GM19025 (cell line): ENCODE data around the gene DPF3.

Source experiments
- ATAC-seq: cut with Tn5 transposase; IDR thresholded peaks from one replicate; pipeline ENCODE4 v1.9.1; 2021; ENCODE audit warnings: mild to moderate bottlenecking, low read depth, moderate library complexity; ENCODE audit not compliant: unreplicated experiment

The DPF3 gene

GRCh38 chr14:72893636-72894322 is at the start of gene DPF3:
TSS of gene DPF3 (minus strand) at chr14:72894101. CDS start at chr14:72894088, 13 bp downstream.
- ATAC-seq, result peak; percentile 98

- no peak for ATAC-seq
Measured at GRCh38 chr14:72942934-72943333, 49.0 kb upstream of the DPF3 start.

GRCh38 chr14:72941286-72941985 is 47.5 kb upstream of the DPF3 start:
- ATAC-seq, result no peak

- no peak for ATAC-seq
Measured at GRCh38 chr14:72939630-72940029, 45.7 kb upstream of the DPF3 start.

GRCh38 chr14:72932893-72933292 is 39.0 kb upstream of the DPF3 start:
- ATAC-seq, result no peak

DNA sequence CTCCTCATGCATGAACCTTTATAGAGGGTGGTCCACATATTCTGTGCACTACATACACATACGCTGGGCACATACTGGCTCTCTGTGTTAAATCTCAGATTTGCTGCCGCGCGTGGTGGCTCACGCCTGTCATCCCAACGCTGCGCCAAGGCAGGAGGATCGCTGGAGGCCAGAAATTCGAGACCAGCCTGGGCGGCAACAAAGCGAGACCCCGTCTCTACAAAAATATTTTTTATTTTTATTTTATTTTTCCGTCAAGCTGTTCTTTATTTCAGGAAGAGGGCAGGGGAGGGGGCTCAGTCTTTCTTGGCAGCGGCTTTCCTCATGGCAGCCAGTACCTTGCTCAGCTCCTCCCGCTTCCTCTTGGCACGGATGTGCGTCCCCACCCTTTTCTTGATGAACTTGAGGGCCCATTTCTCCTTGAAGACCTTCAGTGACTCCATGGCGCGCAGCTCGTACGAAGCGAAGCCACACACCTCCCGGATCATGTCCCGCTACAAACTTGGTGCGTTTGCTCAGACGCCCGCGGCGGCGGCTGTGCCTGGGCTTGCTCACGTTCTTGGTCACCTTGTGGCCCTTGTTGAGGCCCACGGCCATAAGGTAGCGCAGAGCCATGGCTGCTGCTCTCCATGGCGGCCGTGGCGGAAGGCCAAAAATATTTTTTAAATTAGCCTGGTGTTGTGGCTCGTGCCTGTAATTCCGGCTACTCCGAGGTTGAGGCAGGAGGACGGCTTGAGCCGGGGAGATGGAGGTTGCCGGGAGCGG is 35.6 kb upstream of the DPF3 start:
- no peak for ATAC-seq

DNA sequence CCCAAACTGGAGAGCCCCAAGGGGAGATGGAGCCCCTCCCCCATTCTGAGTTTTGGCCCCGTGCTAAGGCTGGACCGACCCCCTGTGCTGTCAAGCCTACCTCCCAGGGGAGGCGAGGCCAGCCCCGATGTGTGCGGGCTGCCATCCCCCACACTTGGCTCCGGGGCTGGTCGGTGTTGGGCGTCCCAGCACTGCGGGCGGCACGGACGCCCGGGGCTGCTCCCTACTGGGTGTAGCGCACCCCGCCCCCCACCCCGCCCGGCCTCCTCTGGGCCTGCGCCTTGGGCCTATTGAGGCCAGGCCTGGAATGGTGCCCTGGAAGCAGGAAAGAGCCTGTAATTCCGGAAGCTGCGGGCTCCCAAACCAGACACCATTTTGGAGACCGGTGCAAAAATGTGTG is 35.0 kb upstream of the DPF3 start:
- no peak for ATAC-seq

- peak; percentile 97 for ATAC-seq
Measured at GRCh38 chr14:72926292-72927028, 32.6 kb upstream of the DPF3 start, which contains the start of gene DCAF4. TSS of gene DCAF4 (plus strand) at chr14:72926464. CDS start at chr14:72937979, 11,515 bp downstream.

DNA sequence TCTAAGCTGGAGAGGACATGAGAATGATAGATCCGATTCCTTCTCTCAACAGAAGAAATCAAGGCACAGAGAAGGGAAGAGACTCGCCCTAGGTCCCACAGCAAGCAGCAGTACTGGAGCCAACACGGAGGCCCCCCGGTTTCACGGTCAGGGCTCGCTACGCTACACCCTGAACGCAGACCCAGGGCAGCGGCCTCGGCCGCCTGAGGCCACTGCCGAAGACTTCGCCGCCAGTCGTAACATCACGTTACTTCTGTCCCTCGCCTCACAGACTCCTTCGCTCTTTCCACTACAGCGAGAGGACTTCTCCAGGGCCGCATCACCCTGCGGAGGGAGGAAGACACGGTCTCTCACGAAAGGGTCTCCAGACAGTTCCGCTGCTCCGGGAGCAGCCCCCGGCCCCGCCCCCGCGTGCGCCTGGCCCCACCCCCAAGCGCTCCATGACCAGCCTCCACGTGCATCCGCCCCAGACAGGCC is 32.0 kb upstream of the DPF3 start:
- ATAC-seq, result peak; percentile 7

DNA sequence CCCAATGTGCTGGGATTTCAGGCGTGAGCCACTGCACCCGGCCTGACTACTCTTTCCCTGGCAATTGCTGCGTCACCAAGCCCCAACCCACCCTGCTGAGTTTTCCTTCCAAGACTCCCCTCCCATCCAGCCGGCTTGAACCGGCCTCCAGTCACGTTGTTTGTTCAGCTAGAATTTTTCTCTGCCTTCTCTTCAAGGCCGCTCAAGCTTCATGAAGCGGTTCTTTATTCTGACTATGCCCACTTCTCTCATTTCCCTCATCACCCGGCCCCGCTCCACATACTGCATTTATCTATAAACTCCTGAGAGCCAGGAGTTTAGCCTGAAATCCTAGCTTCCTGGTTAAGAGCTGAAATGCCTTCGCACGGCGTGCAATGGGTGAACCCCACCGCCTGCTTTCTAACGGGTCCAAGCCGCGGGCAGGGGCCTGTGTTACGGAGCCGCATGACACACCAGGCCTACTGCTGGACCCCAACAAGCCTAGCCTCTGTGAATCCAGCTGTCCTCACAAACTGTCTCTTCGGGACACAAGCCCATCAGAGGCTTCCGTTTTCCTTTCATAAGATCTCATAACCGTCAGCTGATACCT is 31.4 kb upstream of the DPF3 start:
- ATAC-seq, result no peak

DNA sequence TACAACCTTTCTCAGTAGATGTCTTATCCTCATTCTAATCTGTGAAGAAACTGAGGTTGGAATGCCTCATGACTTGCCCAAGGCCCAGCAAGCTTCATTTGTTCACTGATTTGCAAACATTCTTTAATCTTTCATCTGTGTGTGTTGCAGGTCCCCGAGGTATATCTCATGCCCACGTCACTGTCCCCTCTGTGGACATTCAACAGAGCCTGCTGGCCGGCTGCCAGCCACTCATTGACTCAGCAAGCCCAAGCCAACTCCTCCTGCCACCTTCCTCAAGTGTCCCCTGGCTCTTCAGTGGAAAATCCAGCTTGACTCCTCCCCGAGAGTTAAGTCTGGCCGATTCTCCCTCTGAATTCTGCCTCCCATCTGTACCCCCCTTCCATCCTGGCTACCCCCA is 30.4 kb upstream of the DPF3 start:
- ATAC-seq, result no peak

- ATAC-seq, result no peak
Measured at GRCh38 chr14:72921396-72921795, 27.5 kb upstream of the DPF3 start.

DNA sequence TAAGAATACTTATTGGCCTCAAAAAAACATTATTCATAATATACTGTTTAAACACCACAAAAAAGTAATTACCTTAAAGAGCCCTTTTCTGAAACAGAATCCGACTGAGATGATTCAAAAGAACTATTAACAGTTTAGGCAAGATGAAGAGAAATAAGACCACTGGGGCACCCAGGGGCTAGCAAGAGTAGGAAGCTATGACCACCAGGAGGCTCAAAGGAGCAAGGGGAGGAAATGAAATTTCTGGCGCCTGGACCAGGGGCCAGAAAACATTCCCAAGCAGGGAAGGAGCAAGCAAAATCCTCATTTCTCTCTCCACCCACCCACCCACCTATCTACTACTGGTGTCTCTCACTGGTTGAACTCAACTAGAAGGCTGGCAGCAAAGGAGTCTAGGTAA is 26.1 kb upstream of the DPF3 start:
- no peak for ATAC-seq

- no peak for ATAC-seq
Measured at GRCh38 chr14:72917094-72917802, 23.3 kb upstream of the DPF3 start.

DNA sequence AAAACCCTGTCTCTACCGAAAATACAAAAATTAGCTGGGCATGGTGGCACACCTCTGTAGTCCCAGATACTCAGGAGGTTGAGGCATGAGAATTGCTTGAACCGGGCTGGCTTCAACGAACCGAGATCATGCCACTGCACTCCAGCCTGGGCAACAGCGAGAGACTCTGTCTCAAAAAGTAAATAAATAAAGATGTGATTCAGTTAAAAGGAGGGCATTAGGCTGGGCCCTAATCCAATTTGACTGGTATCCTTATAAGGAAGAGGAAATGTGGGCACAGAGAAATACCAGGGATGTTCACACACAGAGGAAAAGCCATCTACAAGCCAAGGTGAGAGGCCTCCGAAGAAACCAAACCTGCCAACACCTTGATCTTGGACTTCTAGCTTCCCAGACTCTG is 22.3 kb upstream of the DPF3 start:
- no peak for ATAC-seq

DNA sequence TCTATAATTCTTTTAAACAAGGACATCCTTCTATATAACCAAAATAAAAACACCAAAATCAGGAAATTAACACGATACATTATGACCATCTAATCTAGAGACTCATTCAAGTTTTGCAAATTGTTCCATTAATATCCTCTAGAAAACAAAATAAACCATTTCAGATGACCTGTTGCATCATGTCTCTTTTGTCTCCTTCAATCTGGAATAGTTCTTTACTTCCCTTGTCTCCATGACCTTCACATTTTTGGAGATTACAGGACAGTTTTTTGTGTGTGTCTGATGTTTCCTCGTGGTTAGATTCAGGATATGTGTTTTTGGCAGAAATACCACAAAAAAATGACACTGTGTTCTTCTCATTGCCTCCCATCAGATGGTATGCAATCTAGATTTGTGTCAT is 19.9 kb upstream of the DPF3 start:
- ATAC-seq, result no peak

DNA sequence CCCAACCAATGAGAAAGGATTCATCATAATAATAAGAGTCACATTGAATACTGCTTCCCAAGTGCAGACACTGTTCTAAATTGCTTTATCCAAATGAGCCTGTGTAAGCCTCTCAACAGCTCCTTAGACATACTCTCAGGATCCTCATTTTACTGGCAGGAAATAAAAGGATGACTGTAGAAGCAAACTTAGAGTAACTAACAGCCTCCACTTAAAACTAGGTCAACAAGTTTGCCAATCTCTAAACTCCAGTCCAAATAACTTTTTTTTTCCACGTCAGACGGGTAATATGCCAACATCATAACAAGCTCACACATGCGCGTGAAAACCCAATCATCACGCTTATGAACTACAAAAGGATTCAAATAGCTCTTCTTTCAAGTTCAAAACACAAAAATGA is 15.3 kb upstream of the DPF3 start:
- no peak for ATAC-seq

- ATAC-seq, result no peak
Measured at GRCh38 chr14:72907886-72908285, 14.0 kb upstream of the DPF3 start.

DNA sequence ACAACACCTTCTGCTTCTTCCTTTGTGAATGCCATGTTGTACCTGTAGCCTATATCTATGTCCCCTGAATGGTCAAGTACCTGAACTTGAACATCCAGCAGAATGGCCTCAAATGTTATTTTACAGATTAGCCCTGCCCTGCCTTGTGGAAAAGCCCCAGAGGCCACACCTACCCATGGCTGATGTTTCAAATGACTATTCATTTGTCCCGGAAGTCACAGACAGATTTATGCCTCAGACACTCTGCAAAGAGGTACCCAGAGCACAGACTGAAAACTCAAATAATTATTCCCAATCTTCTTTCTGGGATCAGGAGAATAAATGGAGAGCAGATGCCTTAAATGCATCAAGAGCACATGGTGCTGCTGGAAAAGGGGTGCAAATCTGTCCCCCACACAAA is 13.0 kb upstream of the DPF3 start:
- ATAC-seq, result no peak

DNA sequence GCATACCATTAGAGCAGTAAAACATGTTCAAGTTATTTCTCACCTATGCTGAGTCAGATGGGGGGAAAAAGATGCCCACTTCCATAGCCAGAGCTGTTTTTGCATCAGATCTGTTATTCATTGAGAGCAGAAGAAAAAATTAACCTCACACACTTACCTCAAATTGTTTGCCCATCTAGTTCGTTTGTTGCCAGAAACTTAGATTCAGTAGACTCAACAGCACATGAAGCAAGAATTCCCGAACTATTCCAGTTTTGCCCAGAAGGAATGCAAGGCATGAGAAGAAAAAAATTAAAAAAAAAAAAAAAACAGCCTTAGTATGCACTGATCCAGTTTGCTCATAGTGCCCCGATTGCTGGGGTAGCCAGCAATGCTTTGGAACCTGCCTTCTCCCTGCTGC is 12.4 kb upstream of the DPF3 start:
- no peak for ATAC-seq
